Esophagus (tissue), 2 donors: ENCODE results near the gene PRDM15. TPM values are rescaled to one million over a fixed set of nuclear protein-coding genes. Genes with fewer than 3 reads are reported as not detected.

Experiments used
- H3K27ac ChIP-seq, 2 donors: one replicate each; pipeline ENCODE4 v1.5.1; 2013; ENCODE audit warnings: low read depth in 2 of 2, mild to moderate bottlenecking in 2 of 2, inconsistent platforms in 1 of 2, low read length in 1 of 2, moderate library complexity in 1 of 2
- H3K27me3 ChIP-seq, 2 donors: one replicate each; pipeline ENCODE4 v1.6.1; 2013; ENCODE audit warnings: low read length in 2 of 2, control low read depth in 1 of 2, mild to moderate bottlenecking in 1 of 2; ENCODE audit not compliant: insufficient read depth in 2 of 2, control insufficient read depth in 1 of 2
- H3K36me3 ChIP-seq, 2 donors: one replicate each; pipeline ENCODE4 v1.6.1; 2013; ENCODE audit warnings: low read length in 1 of 2; ENCODE audit not compliant: control insufficient read depth in 2 of 2, insufficient read depth in 2 of 2
- H3K4me1 ChIP-seq, 2 donors: one replicate each; pipeline ENCODE4 v1.6.1; 2013; ENCODE audit warnings: low read length in 1 of 2; ENCODE audit not compliant: control insufficient read depth in 2 of 2, insufficient read depth in 2 of 2
- H3K4me3 ChIP-seq, 2 donors: one replicate each; pipeline ENCODE4 v1.5.1; 2013; ENCODE audit warnings: low read length in 2 of 2, mild to moderate bottlenecking in 2 of 2, low read depth in 1 of 2, moderate library complexity in 1 of 2
- H3K9me3 ChIP-seq, 2 donors: one replicate each; pipeline ENCODE4 v1.6.1; 2013; ENCODE audit warnings: mild to moderate bottlenecking in 2 of 2, low read depth in 1 of 2, low read length in 1 of 2, moderate library complexity in 1 of 2; ENCODE audit not compliant: control insufficient read depth in 2 of 2, insufficient read depth in 1 of 2
- WGBS, 2 donors: extraction: QIAGEN DNeasy Blood & Tissue Kit; methylation state at CpG; one replicate each; pipeline ENCODE4 v1.1.7; 2013; 5-methylcytosine and 5-hydroxymethylcytosine counted together
- polyA plus RNA-seq, 2 donors: library from polyadenylated mRNA; stranded (reverse); fragments of 200-250 nt; gene quantifications; one replicate each; pipeline ENCODE4 v1.2.3, GENCODE V29; 2013
- donor health status: healthy with polysubstance abuse.
- donor health status: Bipolar disorder and iron deficiency.

The PRDM15 gene
- polyA plus RNA-seq, 2 donors = 2.2 to 4.4 TPM

- peaks cover 2 to 15% of the 10 kb centered on the region in 2 donors for H3K4me1 ChIP-seq
- peaks cover 0 to 2% of the 10 kb centered on the region in 2 donors for H3K9me3 ChIP-seq
- H3K4me3 ChIP-seq = peak overlapping the region; percentile 20 to 69
- H3K27me3 ChIP-seq = peaks cover 0 to 7% of the 10 kb centered on the region in 2 donors
- H3K27ac ChIP-seq = peak overlapping the region; percentile 74 to 77
- H3K36me3 ChIP-seq = peaks cover 2 to 6% of the 10 kb centered on the region in 2 donors
- WGBS, 2 donors = 18 to 19% methylated on average over 22 of the region's 22 CpGs
Measured at GRCh38 chr21:41761934-41762635, 117.1 kb downstream of the PRDM15 start.

GRCh38 chr21:41761211-41761933 is 117.8 kb downstream of the PRDM15 start:
- peaks cover 2 to 19% of the 10 kb centered on the region in 2 donors for H3K4me1 ChIP-seq
- peaks cover 0 to 5% of the 10 kb centered on the region in 2 donors for H3K27me3 ChIP-seq
- peak overlapping the region; percentile 39 to 69 for H3K4me3 ChIP-seq
- peaks cover 2 to 13% of the 10 kb centered on the region in 2 donors for H3K36me3 ChIP-seq
- peak overlapping the region; percentile 74 to 77 for H3K27ac ChIP-seq
- H3K9me3 ChIP-seq = peaks cover 0 to 2% of the 10 kb centered on the region in 2 donors
- WGBS, 2 donors = 7 to 8% methylated on average over 22 of the region's 22 CpGs

- Histone ChIP-seq H3K27ac (no peak overlapping the region), H3K27me3 (peaks cover 0 to 3% of the 10 kb centered on the region in 2 donors), H3K4me3 (peak overlapping the region in 1 of 2 donors; percentile 69), H3K9me3 (peaks cover 0 to 2% of the 10 kb centered on the region in 2 donors), H3K4me1 (peaks cover 2 to 21% of the 10 kb centered on the region in 2 donors), H3K36me3 (peaks cover 2 to 21% of the 10 kb centered on the region in 2 donors)
- WGBS, 2 donors = 68 to 76% methylated on average over 9 of the region's 9 CpGs
Measured at GRCh38 chr21:41760411-41760810, 118.7 kb downstream of the PRDM15 start.

- Histone ChIP-seq H3K27ac (peak overlapping the region in 1 of 2 donors; percentile 34), H3K4me3 (peak overlapping the region in 1 of 2 donors; percentile 69), H3K27me3 (peaks cover 0 to 3% of the 10 kb centered on the region in 2 donors), H3K36me3 (peaks cover 2 to 26% of the 10 kb centered on the region in 2 donors), H3K9me3 (peaks cover 0 to 2% of the 10 kb centered on the region in 2 donors), H3K4me1 (peaks cover 2 to 24% of the 10 kb centered on the region in 2 donors)
- 72 to 86% methylated on average over 5 of the region's 5 CpGs for WGBS, 2 donors
Measured at GRCh38 chr21:41759926-41760325, 119.2 kb downstream of the PRDM15 start.

GRCh38 chr21:41759214-41759840 is 119.8 kb downstream of the PRDM15 start:
- H3K27me3 ChIP-seq = peaks cover 0 to 3% of the 10 kb centered on the region in 2 donors
- peaks cover 0 to 2% of the 10 kb centered on the region in 2 donors for H3K9me3 ChIP-seq
- 65 to 68% methylated on average over 11 of the region's 11 CpGs for WGBS, 2 donors
- H3K4me3 ChIP-seq = peak overlapping the region in 1 of 2 donors; percentile 9
- H3K4me1 ChIP-seq = peaks cover 7 to 24% of the 10 kb centered on the region in 2 donors
- peak overlapping the region in 1 of 2 donors; percentile 34 for H3K27ac ChIP-seq
- H3K36me3 ChIP-seq = peaks cover 2 to 28% of the 10 kb centered on the region in 2 donors

- Histone ChIP-seq H3K36me3 (peaks cover 2 to 29% of the 10 kb centered on the region in 2 donors), H3K27ac (no peak overlapping the region), H3K4me1 (peaks cover 8 to 21% of the 10 kb centered on the region in 2 donors), H3K9me3 (peaks cover 0 to 2% of the 10 kb centered on the region in 2 donors), H3K4me3 (no peak overlapping the region), H3K27me3 (peaks cover 0 to 3% of the 10 kb centered on the region in 2 donors)
- WGBS, 2 donors = 69 to 71% methylated on average over 5 of the region's 5 CpGs
Measured at GRCh38 chr21:41758550-41758949, 120.6 kb downstream of the PRDM15 start.

GRCh38 chr21:41755934-41756773 is 123.0 kb downstream of the PRDM15 start:
- peaks cover 2 to 33% of the 10 kb centered on the region in 2 donors for H3K36me3 ChIP-seq
- no peaks in the 10 kb centered on the region for H3K9me3 ChIP-seq
- peaks cover 9 to 24% of the 10 kb centered on the region in 2 donors for H3K4me1 ChIP-seq
- H3K4me3 ChIP-seq = no peak overlapping the region
- WGBS, 2 donors = 86 to 89% methylated on average over 33 of the region's 33 CpGs
- H3K27me3 ChIP-seq = peaks cover 0 to under 1% of the 10 kb centered on the region in 2 donors
- peak overlapping the region in 1 of 2 donors; percentile 42 for H3K27ac ChIP-seq

- Histone ChIP-seq H3K27ac (peak overlapping the region in 1 of 2 donors; percentile 69), H3K4me3 (no peak overlapping the region), H3K27me3 (no peaks in the 10 kb centered on the region), H3K36me3 (peaks cover 0 to 31% of the 10 kb centered on the region in 2 donors), H3K9me3 (no peaks in the 10 kb centered on the region), H3K4me1 (peaks cover 7 to 24% of the 10 kb centered on the region in 2 donors)
- WGBS, 2 donors = 83 to 84% methylated on average over 23 of the region's 23 CpGs
Measured at GRCh38 chr21:41755258-41755933, 123.7 kb downstream of the PRDM15 start.
